HUDEP-2 (cell line): ENCODE results near the gene SLC1A3.
"Not testable (repeated sequence)": the region's sequence is repeated elsewhere in the genome, so short reads cannot be mapped to it uniquely, and the experiment has no call there.

Experiments used
- DNase-seq, 76 experiments: peaks; one replicate each; lab custom pipeline; 2025; ENCODE audit not compliant: unreplicated experiment in 76 of 76; lab: John Stamatoyannopoulos, UW

The SLC1A3 gene

DNA sequence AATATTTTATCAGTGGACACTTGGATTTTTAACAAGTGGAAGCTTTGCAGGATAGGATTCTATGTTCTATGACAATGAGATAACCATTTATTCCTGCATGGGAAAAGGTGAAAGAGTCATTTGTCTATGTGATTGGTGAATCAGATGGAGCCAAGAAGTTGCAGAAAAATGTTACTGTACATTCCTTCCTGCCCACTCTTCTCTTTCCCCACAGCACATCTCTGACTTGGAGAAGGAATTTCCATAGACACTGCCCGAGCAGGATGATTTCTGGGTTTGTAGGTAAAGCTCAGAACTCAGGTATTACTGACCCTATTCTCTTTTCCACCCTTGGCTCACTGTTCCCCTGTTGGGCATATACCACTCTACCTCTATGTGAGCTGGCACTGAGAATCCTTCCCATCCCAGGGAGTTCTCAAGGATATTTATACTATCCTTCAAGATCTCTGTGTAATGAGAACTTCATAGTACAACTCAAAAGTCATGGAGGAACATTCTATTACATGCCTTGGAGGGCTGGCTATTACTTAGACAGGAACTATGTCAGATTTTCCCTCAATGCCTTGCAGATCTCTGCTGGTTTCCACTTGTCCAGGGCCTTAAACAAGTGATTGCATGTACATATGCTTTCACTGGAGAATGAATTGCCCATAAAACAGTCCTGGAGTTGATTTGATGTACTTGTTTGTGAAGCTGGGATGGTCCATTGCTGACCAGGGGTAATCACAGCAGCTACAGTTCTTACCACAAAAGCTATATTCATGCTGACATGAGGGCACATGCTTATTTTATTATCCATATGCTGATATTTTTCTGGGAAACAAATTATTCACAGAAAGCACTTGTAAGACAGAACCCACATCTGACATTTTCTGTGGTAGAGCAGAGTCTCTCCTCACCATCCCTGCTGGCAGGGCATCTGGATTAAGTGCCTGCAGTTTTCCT is 24.1 kb downstream of the SLC1A3 start:
- DNase-seq: no peak

DNA sequence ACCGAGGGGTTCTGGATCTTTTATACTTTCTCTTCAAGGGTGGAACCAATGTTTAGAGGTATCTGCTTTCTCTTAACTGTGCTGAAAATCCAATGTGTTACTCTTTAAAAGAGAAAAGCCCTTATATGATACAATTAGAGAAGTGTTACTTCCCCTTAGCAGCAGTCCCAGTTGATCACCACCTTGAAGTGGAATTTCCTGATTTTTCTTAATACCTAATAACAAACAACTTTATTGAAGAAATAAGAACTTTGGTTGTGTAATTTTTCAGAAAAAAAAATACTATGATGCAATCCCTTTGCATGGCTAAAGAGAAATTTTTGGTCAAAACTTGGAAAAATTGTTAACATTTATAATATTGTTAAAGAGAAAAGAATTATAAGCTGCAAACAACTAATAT is 24.7 kb downstream of the SLC1A3 start:
- DNase-seq: no peak

DNA sequence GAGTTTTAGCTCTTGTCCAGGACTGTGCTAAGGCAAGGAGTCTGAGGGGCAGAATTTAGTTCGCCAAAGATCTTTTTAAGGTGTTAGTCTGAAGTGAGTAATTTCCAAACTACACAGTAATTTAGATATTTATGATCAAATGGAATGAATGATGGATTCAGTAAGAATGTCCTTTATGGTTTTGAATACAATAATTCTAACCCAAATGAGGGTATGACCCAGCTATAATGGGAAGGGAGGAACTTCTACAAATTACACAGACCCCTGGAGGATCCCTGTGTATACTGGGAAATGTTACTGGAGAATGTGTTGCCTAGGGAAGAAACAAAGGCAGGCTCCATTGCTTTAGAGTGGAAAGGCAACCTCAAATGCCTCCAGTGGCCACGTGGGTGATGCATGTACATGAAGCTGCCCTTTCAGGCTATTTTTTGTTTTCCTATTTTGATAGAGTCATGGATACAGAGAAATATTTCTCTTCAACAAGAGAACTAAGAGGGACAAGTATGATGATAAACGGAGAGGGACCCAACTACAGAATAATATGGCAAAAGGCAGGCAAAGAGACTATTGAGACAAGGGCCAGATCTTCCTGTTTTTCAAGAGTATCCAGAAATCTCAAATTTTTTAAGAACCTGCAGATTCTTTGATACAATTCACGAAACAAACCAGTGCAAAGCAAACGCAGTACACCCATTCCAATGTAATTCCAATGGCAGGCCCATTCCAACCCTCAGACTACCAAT is 25.4 kb downstream of the SLC1A3 start:
- DNase-seq: no peak

DNA sequence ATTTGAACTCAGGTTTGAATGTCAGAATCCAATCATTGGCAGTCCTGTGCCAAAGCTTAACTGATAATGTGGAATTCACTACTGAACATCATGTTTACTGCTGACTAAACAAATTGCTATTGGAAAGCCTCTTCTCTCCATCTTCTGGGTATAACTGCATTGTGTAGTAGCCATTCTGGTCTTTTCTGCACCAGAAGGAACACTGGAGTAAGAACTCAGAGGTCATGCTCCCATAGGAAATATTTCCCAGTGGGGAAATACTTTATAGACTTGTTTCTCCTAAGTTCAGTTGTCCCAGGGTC is 25.9 kb downstream of the SLC1A3 start:
- DNase-seq: no peak

DNA sequence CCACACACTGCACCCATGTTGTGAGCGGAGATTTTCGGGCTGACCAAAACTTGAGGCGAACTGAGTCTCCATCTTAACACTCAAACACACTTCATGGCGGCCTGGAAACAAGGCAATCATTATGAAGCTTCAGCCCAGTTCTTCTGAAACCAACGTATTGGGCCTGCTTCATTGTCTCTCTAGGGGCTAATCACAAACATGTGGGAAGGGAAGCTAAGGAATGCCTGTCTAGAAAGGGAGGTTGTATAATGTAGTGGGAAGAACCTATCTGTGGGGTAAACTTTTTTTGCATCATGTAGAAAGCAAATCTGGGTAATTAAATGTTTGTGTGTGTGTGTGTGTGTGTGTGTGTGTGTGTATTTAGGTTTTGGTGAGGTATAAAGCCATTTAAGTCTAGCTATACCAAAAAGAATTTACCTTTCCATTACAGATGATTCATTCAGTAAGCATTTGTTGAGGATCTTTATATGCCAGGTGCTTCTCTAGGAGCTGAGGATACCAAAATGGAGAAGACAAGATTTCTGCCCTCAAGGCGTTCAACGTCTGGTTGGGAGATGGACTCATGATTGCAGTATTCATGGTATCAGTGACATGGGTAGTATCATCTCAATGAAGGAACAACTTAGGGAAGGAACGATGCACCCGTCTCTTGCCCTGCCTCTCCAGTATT is 29.4 kb downstream of the SLC1A3 start:
- no peak for DNase-seq

DNA sequence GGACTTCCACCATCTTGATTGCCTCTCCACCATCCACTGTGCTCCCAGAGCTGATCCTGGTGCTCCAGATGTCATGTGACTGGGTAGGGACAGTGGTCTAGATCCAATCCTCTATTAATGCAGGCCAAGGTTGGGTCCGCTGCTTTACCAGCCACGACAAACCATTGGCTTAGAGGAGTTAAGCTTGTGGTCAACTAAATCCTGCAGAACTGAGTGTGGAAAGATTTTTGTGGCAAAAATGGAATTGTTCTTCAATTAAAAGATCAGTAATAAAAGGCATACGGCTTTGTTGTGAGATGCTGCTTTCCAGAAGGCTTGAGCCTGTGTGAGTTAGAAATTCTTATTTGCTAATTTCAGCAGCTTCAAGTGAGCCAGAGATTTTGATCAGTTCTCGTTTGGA is 30.7 kb downstream of the SLC1A3 start:
- DNase-seq: no peak

DNA sequence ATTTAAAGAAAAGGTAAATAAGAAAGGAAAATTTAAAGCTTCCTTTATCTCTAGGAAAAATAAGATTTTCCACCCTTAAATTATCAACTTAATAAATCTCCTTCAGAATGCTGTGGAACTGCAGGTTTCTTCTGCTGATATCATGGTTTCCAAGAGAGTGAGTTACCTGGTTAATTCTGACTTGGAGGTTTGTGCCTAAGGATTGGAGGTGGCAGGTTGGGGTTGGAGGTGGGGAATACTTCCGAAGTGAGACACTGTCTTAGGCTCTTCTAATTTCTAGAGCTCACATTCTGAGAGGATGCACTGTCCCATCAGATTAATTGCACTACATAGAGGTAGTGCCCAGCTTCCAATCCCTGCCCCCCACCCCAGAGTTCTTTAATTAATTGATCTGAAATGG is 31.1 kb downstream of the SLC1A3 start:
- DNase-seq: no peak

DNA sequence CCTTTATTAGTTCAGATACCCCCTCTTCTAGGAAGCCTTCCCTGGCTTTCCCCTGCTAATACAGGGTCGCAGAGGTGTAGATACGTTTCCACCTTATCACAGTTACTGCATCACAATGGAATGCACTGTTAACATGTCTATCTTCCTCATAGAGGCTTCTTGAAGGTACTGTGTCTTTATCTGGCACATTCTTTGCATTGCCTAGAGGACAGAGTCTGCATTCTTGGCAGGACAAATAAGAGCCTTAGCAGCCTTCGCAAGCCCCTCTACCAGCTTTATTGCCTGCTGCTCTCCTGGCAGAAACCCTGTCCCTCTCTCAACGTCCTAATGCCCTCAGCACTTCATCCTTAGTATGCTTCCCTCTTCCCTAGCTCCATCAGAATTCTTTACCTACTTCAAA is 31.6 kb downstream of the SLC1A3 start:
- no peak for DNase-seq

DNA sequence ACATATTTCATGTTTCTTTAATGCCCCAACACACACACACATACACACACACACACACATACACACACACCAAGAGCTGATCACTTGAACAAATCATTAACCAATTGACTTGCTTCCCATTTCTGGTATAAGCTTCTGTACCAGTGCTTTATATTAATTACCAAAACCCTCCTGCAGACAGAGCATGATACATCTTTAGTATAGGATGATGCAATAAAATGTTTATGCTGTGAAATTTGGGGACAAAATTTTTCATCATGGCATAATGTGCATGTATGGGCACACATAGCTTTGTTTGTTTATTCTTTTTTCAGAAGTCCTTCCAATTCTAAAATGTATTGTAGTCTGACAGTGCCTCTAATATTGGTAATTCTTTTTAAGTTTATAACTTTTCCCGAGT is 34.5 kb downstream of the SLC1A3 start:
- no peak for DNase-seq

DNA sequence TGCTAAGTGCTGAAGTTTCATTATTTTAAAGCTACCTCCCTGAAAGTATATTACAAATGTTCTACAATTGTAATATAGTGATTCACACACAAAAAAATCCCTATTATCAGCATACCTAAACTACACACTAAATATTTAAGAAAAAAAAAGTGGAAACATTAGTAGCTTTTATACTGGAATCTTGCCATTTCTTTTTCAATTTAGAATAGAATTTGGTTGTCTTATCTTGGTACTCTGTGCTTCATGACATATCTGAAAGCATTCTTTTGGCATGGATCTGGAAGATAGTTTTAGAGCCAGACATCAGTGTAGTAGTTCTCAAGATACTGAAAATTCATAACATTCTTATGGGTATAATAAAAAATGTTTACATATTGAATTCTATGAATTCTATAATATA is 35.0 kb downstream of the SLC1A3 start:
- no peak for DNase-seq

DNA sequence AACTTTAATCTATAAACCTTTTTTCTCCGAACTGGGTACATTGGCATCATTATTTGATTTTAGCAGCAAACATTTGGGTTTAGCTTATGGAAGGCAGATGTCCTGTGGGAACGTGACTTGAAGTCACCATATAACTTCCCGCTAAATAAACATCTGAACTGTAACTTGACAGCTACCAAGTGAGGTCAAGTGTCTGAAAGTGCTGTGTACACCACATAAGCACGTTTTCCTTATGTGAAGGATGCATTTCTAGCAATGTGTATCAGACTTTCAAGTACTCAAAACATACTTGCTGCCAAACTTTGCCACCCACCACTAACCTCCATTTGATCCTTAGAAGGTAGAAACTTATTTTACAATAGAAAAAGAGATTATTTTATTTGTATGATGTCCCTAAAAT is 35.7 kb downstream of the SLC1A3 start:
- DNase-seq: no peak

DNA sequence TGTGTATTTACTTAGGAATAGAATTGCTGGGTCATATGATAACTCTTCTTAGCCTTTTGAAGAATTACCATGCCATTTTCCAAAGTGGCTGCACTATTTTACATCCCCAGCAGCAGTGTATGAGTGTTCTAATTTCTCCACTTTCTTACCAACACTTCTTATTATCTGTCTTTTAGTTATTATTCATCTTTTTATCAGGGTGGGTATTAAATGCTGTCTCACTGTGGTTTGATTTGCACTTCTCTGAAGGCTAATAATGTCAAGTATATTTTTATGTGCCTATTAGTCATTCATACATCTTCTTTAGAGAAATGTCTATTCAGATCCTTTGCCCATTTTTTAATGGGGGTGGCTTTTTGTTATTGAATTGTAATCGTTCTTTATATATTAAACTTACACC is 36.8 kb downstream of the SLC1A3 start:
- DNase-seq: no peak

DNA sequence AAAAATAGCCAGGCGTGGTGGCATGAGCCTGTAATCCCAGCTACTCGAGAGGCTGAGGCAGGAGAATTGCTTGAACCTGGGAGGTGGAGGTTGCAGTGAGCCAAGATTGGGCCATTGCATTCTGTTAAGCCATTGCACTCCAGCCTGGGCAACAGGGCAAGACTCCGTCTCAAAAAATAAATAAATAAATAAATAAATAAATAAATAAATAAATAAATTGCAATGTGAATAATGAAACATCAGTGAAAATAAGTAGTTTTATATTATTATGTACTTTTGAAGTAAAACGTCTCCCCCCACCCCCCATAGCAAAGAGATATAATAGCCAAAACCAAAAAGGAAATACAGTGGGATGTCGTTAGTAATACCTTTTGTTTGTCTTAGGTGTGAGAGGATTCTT is 37.4 kb downstream of the SLC1A3 start:
- DNase-seq: not testable (repeated sequence)

DNA sequence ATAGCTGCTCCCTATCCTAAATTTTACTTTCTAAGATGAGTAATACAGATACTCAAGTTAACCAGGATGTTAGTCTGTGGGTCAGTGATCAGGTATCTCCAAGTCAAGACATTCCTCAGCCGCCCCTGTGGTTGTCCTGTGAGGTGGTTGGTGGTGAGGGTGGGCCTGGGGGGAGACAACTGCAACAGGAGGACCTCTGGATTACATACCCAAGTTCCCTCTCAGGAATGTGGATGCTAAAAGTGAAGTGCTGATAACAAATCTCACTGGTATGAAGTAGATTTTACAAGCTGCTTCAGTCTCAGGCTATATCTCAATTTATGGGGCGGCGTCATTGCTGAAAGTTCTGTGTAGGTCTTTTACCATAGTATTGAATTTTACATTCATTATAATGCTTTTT is 38.3 kb downstream of the SLC1A3 start:
- DNase-seq: no peak

DNA sequence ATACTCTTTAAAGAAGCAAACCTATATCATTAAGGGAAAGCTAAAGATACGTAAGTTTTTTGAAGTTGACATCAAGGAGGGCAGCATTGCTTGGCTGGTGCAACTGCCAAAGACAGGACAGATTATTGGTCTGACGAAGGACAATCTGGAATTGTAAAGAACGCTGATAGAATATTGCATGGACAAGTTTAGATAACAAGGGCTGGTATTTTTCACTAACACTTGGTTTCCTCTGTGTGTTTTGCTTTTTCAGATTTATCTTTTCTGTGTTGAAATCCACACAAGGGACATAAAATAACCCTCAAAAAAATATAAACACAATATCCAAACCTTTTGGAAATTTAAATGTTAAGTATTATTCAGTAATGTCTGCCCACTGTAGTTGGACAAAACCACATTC is 39.7 kb downstream of the SLC1A3 start:
- no peak for DNase-seq

DNA sequence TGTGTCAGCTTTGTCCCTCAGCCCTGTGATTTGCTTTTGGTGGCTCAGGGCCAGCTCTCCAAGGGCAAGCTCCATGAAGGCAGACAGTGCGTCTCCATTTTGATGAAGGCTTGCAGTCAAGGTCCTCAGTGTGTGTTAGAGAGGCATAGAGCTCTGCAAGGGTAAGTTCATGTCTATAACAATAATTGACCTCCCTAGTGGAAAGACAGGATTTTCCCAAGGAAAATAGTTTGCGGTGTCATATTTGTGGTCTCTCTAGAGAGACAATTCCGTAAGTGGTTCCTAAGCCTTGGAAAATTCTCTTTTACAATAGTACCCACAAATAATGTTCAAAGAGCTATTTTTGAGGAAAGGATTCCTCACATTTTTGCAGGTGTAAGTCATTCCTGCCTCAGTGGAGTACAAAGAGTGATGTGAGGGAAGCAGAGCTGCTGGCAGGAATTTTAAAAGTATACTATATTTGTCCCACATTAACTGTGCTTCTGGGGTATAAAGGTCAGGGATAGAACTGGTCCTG is 40.2 kb downstream of the SLC1A3 start:
- no peak for DNase-seq

DNA sequence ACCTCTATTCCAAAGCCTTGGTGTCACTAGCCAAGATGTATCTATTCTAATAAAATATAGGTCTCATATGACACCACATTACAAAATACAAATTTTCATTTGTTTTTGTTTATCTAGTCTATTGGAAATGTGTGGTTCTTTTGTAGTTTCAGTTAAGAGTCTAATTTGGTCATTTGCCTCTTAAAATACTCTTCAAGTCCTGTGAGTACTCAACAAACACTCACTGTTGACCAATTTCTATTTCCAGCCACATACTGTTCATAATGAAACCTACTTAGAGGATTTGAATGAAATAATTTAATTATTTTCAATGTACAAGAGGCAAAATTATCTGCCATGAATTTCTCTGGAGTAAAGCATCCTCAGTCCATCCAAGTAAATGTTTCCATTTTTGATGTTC is 40.6 kb downstream of the SLC1A3 start:
- DNase-seq: no peak

DNA sequence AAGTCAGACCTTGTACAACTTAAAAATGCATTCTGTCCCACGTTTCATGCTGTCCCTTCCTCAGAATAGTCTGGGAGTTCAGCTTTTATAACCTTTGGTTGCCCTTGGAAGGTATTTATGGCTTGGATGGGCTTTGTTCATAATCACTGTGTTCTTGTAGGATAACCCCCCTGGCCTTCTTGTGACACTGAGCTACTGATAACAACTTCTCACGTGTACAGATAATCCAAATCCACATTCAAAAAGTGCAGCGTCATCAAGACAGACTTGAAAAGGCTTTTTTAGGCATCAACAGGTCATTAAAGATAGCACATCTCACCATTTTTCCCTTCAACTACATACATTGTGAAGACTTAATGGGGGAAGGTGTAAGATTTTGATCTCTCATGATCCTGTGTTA is 42.0 kb downstream of the SLC1A3 start:
- no peak for DNase-seq

DNA sequence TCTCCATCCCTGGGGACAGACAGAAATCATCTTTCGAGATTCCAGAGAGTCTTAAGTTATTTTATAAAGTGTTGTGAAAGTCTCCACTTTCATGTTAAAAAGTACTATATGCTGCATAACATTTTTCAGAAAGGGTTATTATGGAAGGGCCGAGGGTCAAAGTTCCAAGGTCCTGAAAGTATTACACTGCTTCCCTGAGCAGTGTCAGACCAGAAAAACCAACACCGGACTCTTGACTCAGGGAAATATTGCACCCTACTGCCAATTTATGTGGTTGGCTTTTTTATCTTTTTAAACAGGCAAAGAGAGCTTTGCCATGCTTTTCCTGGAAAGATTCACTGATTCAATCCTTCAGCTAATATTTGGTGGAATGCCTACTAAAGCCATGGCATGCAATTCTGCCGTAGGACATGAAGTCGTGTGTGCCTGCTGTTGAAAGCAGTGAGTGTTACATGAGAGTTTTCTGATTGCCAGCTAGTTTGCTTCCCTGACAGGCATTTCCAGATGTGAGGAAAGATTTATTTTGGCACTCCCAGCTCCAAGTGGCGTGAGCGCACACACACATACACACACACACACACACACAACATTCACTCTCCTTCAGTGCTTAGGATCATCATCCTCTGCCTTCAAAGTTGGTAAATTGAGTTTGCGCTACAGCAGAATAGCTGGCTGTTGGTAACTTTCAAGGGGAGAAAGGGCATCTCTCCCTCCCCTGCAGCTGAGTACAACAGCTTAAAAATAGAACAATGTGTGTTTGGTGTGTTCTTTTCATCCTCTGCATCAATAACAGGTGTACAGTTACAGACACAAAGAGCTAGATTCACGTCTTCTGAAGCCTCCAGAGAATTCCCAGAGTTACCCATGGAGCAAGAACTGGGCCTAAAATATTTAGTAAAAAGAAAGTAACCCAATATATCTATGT is 45.6 kb downstream of the SLC1A3 start:
- no peak for DNase-seq

DNA sequence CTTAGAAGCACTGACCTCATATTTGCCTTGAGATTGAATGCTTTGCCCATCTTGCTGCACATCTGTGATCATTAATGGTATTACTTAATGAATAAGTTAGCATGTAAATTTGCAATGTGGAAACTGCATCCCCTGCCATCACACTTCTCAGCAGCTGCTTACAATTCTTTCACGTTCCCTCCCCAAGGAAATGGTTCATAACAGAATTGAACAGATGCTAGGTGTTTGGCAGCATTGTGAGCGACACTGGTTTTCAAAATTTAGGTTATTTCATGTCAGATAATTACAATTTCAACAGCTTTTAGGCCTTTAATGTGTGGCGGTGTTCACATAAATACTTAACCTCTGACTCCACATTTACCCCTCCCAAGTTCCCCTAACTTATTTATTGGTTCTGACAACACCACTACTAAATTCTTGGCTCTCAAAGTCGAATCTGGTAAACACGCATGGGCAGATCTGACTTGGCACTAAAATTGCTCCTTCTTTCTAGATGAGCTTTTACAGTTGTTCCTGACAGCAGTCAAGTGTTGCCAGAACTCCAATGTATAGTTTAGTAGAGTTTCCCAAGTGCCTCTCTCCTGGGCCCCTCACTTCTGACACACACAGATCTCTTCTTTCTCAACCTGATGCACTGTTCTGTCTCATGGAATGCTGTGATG is 46.8 kb downstream of the SLC1A3 start:
- DNase-seq: no peak
